ENCODE data around the gene ADPRS.

ADPRS gene

GRCh38 chr1:36087233-36088123 lies 1.2 kb upstream of the ADPRS start:
- DNase-seq (ENCODE audit: low spot score): no peak

DNA sequence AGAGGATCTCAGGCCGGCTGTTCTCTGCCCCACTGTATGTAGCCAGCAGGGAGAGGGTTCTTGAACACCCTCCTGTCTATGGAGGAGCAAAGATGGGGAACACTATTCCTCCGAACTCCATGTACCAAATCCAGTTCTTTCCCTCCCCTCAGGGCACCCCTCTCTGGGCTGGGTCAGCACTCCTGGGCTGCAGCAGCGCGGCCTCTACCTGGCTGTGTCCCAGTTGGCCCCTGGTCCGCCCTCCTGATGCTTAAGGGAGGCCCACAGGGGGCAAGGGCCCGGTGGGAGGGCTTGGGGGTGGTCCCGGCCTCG lies 471 bp upstream of the ADPRS start:
- DNase-seq (ENCODE audit: low spot score): no peak

GRCh38 chr1:36089393-36090121 lies 865 bp downstream of the ADPRS start:
- DNase-seq (ENCODE audit: low spot score): peak; percentile 76

DNA sequence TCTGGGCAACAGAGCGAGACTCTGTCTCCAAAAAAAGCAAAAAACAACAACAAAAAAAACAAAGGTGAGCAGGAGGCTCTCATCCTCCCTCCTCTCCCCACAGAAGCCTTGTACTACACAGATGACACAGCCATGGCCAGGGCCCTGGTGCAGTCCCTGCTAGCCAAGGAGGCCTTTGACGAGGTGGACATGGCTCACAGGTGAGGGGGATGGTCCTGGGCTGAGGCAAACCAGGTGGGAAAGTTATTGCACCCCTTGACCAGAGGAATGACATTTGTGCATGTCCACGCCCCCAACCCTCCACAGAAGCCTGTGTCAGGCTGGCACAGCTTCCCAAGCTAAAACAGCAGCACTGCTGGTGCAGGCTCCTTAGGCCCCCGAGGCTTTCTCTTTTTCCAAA lies 2.4 kb downstream of the ADPRS start:
- no peak for DNase-seq (ENCODE audit: low spot score)

- no peak for DNase-seq (ENCODE audit: low spot score)
These were observed 3.0 kb downstream of the ADPRS start for GRCh38 chr1:36091698-36092097.

GRCh38 chr1:36092166-36092797 lies 3.6 kb downstream of the ADPRS start:
- no peak for DNase-seq (ENCODE audit: low spot score)

DNA sequence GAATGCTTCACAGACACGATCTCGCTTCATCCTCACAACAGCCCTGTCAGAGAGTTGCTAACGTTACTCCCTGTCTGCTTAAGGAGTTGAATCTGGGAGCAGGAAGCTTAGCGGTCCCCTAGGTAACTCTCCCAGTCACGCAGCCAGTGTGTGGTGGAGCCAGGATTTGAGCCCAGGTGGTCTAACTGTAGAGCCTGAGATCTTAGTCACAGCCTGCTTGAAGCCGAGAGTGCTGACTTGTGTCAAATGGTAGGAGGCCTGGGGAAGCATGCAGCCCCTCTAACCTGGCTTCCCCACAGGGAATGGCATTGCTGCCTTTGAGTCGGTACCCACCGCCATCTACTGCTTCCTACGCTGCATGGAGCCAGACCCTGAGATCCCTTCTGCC lies 4.1 kb downstream of the ADPRS start:
- DNase-seq (ENCODE audit: low spot score): no peak

GRCh38 chr1:36093226-36093625 lies 4.5 kb downstream of the ADPRS start:
- no peak for DNase-seq (ENCODE audit: low spot score)

GRCh38 chr1:36093929-36094328 lies 5.2 kb downstream of the ADPRS start:
- no peak for DNase-seq (ENCODE audit: low spot score)

GRCh38 chr1:36094621-36095061 lies 5.9 kb downstream of the ADPRS start:
- peak; percentile 15 for DNase-seq (ENCODE audit: low spot score)

- no peak for DNase-seq (ENCODE audit: low spot score)
These were observed 7.2 kb downstream of the ADPRS start for GRCh38 chr1:36095760-36096405.

- DNase-seq (ENCODE audit: low spot score): peak; percentile 20
These were observed 8.1 kb downstream of the ADPRS start for GRCh38 chr1:36096500-36097432.

DNA sequence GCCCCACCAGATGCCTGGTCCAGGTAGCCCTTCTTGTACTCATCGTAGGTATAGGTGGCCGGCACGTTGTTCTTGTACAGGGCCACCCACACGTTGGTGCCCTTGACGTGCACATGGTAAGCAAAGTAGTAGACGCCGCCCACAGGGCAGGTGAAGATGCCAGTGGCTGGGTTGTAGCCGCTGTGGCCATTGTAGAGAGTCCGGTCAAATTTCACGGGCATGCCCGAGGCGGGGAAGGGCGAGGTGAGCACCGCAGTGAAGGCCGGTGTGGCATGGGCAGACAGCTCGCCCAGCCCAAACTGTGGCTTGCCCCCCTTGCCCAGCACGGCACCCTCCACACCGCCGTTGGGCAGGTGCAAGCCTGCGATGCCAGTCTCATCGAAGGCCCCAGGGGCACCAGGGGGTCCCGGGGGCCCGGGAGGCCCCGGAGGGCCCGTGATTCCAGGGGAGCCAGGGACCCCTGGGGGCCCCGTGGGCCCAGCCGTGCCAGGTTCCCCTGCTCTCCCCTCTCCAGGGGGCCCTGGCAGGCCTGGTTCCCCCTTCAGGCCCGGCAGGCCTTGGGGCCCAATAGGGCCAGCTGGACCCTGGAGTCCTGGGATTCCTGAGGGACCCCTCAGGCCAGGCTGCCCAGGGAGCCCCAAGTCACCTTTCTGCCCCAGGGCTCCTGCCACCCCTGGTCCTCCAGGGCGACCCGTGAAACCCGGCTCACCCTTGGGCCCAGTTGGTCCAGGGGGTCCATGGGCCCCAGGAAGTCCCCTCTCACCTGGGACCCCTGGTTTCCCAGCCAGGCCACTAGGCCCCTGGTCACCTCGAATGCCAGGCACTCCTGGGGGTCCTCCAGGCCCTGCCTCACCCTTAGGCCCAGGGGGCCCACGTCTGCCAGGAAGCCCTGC lies 9.2 kb downstream of the ADPRS start:
- DNase-seq (ENCODE audit: low spot score): no peak

GRCh38 chr1:36098650-36099365 lies 10.1 kb downstream of the ADPRS start:
- DNase-seq (ENCODE audit: low spot score): no peak

- peak; percentile 80 for DNase-seq (ENCODE audit: low spot score)
These were observed 11.1 kb downstream of the ADPRS start for GRCh38 chr1:36099681-36100341.

DNA sequence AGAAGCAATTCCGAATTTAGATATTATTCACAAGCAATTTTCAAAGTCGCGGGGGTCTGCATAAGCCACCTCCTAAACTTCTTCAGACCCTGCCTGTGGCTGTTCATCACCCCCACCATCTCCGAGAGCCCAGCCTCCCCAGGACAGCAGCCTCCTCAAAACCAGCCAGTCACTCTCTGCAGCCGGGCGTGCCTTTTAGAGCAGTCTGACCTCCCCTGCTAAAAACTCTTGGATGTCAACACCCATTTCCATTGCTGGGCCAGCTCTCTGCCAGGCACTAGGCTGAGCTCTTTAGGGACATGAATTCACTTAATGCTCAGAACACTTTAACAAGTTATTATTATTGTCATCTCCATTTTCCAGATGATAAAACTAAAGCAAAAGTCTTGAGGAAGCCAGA lies 11.7 kb downstream of the ADPRS start:
- no peak for DNase-seq (ENCODE audit: low spot score)

GRCh38 chr1:36101546-36101945 lies 12.9 kb downstream of the ADPRS start:
- DNase-seq (ENCODE audit: low spot score): no peak

- no peak for DNase-seq (ENCODE audit: low spot score)
These were observed 17.6 kb downstream of the ADPRS start for GRCh38 chr1:36106269-36106668.

DNA sequence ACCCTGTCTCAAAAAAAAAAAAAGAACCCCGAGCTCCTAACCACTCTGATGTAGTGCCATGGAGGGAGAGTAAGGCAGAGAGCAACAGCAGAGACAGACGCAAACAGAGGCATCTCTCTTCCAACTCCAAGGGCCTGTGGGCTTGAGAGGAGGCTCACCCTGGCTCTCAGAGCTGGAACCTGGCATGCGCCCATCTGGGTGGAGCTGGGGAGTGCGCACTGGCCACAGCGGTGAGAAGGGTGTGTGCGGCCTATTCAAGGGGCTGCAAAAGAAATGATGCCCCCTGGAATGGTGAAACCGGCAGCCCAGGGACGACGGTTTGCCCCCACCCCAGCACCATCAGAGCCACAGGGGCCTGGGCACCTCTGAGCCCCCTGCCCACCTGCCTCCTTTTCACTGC lies 18.7 kb downstream of the ADPRS start:
- DNase-seq (ENCODE audit: low spot score): no peak
